ENCODE data around the gene EXOC3L4.

DNA sequence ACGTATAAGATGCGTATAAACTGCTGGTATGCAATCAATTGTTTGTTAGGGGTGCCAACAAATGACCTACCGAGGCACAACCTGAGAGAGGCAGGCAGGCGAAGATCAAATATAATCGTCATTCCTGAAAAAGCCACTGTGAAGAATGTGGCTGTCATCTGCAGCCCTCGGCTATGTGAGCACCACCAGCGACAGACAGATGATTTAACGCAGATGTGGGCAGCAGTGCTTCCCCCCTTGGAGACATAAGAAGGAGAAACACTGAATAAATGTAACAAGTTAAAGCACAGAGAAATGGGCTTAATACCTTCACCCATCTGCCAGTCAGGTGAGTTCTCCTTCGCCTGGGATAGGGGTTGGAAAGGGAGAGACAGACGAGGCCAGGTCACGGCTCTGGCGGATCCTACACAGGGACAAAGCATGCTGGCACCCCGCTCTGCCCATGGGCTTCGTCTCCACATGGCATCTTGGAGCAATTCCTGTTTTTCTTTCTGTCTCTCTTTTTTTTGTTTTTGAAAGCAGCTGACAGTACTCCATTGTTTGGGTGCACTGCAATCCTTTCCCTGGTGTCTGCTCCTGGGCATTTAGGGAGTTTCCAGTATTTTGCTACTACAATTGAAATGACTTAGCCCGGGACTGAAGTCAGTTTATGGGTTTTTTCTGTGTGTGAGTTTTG is 56.9 kb downstream of the EXOC3L4 start:
- TF ChIP-seq POLR2A (IDR thresholded peaks at IDR 0.05; ENCODE audit: low read depth, low read length) (no peak), POLR2AphosphoS5 (IDR thresholded peaks at IDR 0.05; ENCODE audit: low read depth, low read length) (no peak), TAF1 (IDR thresholded peaks at IDR 0.05; ENCODE audit: low read depth, low read length) (no peak), PAX5 (IDR thresholded peaks at IDR 0.05; ENCODE audit: insufficient read depth, low read length, severe bottlenecking) (no peak), SPI1 (IDR thresholded peaks at IDR 0.05; ENCODE audit: low read depth, low read length) (no peak), POU2F2 (IDR thresholded peaks at IDR 0.05; ENCODE audit: low read depth, low read length) (no peak)
